T1000 (cell line): ENCODE results near the gene KIAA1671.

ENCODE experiments used
- DNase-seq: peaks from one replicate; lab custom pipeline; 2025; ENCODE audit warnings: mixed read lengths; lab: John Stamatoyannopoulos, UW

KIAA1671 gene

GRCh38 chr22:25114369-25115362 is 162.2 kb downstream of the KIAA1671 start:
- DNase-seq = no peak

DNA sequence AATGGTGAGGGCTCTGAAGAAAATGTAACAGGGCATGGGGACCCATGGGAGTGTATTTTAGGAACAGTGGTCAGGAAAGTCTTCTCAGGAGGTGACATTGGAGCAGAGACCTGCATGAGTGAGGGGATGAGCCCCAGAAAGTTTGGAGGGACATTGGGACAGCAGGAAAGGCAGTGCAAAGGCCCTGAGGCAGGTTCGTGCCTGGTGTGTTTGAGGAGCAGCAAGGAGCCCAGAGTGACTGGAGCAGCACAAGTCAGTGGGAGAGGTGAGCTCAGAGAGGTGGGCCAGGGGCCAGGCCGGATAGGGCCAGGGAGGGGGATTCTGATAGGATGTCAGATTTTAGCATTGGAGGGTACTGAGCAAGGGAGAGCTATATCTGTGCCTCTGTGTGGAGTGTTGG is 167.1 kb downstream of the KIAA1671 start:
- DNase-seq = no peak

DNA sequence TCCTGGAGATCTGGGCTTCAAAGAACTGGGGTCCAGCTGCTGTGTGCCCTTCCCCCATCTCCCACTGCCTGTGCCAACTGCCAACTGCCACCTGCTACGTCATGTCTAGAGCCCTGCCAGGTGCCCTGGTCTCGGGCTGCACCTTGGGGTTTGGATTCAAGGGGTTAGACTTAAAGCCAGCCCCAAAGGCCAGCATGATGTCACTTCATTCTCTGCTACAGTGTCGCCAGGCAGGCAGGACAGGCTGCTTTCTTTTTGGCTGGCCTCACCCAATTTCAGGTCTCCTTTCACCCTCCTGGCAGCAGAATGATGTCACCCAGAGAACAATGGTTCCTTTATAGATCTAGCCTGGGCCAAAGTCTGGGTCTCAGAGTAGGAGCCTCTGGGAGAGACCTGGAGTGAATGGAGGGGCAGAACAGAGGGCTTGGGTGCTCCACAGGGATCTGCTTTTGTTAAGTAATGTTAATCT is 167.6 kb downstream of the KIAA1671 start:
- no peak for DNase-seq

- DNase-seq = no peak
Observed at GRCh38 chr22:25120761-25121212, 168.3 kb downstream of the KIAA1671 start.

DNA sequence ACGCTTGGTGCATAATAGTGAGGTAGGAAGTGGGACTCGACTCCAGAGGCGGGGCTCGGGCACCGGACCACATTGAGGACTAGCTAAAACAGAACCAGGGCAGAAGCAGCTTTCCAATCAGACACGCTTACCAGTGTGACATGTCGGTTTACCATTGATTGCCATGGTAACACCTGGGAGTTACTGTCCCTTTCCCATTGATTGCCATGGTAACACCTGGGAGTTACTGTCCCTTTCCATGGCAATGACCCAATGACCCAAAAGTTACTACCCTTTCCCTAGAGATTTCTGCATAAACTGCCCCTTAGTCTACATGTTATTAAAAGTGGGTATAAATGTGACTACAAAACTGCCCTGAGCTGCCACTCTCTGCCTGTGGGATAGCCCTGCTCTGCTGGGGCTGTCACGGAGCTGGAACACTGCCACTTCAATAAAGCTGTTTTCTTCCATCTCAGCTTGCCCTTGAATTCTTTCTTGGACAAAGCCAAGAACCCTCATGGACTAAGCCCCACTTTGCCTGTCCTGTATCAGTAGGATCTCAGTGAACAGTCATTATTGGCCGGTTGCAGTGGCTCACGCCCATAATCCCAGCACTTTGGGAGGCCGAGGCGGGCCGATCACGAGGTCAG is 169.7 kb downstream of the KIAA1671 start:
- no peak for DNase-seq

DNA sequence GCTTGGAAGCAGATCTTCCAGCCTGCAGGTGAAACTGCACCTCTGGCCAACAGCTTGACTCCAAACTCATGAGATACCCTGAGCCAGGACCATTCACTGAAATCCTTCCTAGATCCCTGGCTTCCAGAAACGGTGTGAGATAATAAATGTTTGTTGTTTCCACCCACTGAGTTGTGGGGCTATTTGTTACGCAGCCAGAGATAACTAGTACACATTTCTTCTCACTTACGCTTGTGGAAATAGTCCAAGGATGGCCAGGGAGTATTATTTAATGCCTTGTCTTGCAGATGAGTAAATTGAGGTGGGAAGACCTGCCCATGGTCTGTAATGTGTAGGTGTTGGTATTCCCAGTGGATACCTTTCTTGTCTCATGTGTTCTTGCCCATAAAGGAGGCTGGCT is 171.2 kb downstream of the KIAA1671 start:
- DNase-seq = no peak

- DNase-seq = no peak
Observed at GRCh38 chr22:25125693-25126357, 173.3 kb downstream of the KIAA1671 start.

- no peak for DNase-seq
Observed at GRCh38 chr22:25126510-25126909, 174.0 kb downstream of the KIAA1671 start.

- DNase-seq = no peak
Observed at GRCh38 chr22:25127318-25127717, 174.8 kb downstream of the KIAA1671 start.

DNA sequence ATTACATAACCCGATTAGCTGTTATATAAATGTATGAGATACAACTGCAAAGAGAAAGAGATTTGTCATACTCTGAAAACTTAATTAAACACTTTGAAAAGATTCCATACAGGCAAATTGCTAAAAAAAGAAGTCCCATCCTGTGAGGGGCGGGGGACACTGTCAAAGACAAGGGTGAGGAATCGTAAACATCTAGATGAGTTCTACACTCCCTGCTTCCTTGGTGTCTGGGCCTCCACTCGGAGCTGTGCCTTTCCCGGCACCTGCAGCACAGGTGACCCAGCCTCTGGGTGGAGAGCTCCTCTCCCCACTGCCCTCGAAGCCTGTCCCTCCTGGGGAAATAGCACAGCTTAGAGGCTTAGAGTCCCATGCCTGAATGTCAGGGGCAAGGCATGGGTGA is 177.9 kb downstream of the KIAA1671 start:
- no peak for DNase-seq

DNA sequence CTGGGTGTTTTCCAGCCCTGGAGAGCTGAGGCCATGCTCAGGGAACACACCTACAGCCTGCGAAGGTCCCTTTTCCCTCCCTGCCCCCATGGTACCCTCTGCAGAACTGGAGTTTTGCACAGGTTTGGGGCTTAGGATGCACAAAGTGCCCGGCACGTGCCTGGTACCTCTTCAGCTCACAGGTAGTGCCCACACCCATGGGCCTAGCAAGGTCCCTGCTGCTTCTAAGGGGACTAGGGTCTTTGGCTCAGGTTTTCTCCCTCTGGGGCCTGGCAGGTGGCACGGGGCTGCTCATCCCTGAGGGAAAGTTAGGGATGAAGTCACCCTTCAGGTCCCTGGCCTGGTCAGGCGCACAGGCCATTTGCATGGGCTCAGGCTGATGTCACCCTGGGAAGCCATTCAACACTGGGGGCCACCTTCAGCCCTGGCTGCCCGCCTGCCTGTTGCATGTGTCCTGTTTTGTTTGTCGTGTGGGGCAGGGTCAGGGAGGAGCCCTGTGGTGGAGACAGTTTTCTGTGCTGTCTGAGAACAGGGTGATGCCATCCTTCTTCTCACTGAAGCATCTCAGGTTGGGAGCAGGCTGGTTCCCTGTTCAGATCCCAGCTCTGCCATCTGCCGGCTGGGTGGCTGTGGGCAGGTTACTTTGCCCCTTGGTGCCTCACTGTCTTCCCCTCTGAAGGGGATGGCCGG is 178.8 kb downstream of the KIAA1671 start:
- DNase-seq = no peak

- DNase-seq = no peak
Observed at GRCh38 chr22:25134028-25134427, 181.5 kb downstream of the KIAA1671 start.

DNA sequence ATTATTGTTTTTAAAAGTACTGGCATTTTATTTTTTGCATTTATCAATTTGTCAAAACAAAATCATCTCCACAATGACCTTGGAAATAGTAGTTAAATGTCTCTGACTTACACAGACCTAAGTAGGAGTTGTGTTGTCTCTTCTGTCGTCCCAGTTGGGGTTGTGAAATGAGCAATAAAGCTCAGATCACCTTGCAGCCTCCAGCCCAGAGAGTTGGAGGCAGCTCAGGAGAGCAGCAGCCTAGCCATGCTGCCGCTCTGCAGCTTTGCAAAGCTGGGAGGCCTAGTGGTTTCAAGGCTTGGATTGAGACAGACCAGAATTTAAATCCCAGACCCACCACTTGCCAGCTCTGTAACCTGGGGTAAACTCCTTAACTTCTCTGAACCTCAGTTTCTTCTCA is 181.9 kb downstream of the KIAA1671 start:
- no peak for DNase-seq

- no peak for DNase-seq
Observed at GRCh38 chr22:25136953-25137576, 184.5 kb downstream of the KIAA1671 start.

DNA sequence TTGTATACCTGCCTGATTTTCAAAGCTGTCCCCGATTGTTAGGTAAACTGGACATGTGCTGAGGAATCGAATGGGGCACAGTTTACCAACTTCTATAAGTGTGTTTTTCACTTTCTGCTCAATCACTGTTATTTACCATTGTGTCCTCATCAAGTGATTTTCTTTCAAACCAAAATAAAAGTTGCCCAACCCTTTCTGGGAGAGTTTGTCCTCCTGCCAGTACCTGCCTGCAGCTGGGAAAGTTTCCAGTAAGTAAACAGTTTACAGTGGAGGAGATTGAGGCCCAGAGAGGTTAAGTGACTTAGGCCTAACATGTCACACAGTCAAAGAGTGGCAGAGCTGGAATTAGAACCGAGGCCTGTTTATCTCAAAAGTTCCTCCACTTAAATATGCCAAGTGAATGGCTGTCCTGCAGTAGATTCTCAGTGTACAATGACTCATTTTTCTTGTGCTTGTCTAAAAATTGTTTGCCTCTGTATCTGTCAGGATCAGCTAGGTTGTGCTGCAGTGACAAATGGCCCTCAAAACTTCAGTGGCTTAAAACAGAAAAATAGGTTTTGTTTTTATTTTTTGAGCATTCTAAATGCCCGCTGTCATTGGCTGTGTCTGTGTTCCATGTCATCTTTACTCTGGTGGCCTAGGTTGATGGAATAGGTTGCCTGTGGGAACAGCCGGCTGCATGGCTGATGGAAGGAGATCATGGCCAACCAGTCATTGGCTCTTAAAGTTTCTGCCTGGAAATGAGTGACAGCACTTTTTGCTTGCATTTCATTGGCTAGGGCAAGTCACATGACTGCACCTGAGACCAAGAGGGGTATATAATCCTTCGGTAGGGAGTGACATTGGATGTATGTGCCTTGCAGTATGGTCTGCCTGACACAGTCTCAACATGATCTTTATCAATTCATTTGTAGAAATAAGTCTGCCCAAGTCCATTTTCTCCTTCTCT is 185.3 kb downstream of the KIAA1671 start:
- DNase-seq = no peak

DNA sequence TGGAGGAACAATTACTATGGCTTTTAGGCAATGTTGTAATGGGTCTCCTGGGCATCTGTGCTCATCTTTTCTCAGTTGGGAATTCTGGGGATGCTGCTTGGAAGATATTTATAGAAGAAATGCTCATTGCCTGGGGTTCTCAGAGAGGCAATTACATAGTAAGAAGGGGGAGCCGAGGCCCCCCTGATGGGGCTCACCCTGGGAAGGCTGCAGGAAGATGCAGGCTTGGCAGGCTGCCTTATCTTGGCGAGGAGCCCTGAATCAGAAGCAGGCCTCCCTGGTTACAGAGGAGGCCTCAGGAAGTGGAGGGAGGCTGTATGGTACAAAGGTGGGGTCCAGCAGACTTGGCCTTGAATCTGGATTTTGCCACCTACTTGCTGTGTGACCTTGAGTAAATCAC is 186.5 kb downstream of the KIAA1671 start:
- DNase-seq = no peak

DNA sequence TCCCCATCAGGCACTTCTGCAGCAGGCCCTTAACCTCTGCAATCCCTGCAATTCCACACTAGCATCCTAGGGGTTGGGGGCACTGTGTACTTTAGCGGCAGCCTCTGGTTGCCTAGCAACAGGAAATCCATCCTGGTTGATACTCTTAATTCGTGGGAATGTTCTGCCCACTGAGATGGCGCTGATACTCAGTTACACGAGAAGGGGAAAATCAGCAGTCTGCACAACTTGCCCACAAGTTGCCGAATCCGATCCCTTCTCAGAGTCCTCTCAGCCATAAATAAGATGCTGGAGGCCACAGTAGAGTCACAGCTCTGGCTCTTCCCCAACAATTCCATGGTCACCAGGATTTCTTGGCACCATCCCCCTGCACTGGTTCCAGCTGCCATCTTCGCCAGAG is 189.6 kb downstream of the KIAA1671 start:
- DNase-seq = no peak

GRCh38 chr22:25143156-25144076 is 190.9 kb downstream of the KIAA1671 start:
- no peak for DNase-seq

DNA sequence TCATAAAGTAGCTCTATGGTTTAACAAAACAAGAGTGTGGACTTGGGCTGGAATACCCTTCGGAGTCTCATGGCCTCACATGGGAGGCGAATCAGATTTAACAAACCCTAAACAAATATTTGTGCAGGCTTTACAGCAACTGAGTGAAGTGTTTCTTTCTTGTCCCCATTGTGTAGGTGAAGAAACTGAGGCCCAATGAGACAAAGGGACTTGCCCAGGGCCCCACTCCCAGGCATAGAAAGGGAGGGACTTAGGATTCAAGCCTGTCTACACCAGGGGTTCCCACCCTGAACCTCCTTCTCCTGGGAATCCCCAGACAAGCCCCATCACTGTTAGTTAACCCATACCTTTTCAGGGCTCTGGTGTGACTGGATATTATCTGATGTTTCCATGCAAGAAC is 192.0 kb downstream of the KIAA1671 start:
- no peak for DNase-seq
